LNCaP clone FGC (cell line): ENCODE data around the gene C4orf51.

ENCODE experiments used
- DNase-seq: peaks from one replicate; pipeline ENCODE4 v3.0.0-alpha.2; 2011; ENCODE audit warnings: low read depth
- H3K4me3 ChIP-seq: 2 replicates; pipeline ENCODE4 v1.5.1; 2011; ENCODE audit warnings: mild to moderate bottlenecking, low read depth, low read length, control low read depth
- TF ChIP-seq, protein P1 (sequence below): IDR thresholded peaks from 2 replicates; pipeline ENCODE4 v1.5.1; 2012; ENCODE audit warnings: mild to moderate bottlenecking; ENCODE audit not compliant: control insufficient read depth, insufficient read depth; ENCODE audit errors: extremely low read depth

C4orf51 gene

DNA sequence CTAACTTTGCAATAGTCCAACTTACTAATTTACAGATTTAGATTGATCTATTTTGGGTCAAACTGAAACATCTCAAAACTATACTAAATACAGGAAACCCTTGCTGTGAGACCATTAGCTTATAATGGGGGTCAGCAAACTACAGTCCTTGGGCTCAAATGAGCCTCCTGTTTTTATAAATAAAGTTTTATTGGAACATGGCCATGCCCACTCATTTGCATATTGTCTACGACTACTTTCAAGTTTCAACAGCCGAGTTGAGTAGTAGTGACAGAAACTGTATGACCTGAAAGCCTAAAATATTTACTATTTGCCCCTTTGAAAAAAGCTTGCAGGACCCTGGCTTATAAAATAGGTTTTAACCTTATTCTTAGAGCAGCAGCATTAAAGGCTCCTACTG is 92.4 kb downstream of the C4orf51 start:
- TF ChIP-seq, protein P1, sequence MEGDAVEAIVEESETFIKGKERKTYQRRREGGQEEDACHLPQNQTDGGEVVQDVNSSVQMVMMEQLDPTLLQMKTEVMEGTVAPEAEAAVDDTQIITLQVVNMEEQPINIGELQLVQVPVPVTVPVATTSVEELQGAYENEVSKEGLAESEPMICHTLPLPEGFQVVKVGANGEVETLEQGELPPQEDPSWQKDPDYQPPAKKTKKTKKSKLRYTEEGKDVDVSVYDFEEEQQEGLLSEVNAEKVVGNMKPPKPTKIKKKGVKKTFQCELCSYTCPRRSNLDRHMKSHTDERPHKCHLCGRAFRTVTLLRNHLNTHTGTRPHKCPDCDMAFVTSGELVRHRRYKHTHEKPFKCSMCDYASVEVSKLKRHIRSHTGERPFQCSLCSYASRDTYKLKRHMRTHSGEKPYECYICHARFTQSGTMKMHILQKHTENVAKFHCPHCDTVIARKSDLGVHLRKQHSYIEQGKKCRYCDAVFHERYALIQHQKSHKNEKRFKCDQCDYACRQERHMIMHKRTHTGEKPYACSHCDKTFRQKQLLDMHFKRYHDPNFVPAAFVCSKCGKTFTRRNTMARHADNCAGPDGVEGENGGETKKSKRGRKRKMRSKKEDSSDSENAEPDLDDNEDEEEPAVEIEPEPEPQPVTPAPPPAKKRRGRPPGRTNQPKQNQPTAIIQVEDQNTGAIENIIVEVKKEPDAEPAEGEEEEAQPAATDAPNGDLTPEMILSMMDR = no peak
- no peak overlapping the region for H3K4me3 ChIP-seq
- DNase-seq = no peak

DNA sequence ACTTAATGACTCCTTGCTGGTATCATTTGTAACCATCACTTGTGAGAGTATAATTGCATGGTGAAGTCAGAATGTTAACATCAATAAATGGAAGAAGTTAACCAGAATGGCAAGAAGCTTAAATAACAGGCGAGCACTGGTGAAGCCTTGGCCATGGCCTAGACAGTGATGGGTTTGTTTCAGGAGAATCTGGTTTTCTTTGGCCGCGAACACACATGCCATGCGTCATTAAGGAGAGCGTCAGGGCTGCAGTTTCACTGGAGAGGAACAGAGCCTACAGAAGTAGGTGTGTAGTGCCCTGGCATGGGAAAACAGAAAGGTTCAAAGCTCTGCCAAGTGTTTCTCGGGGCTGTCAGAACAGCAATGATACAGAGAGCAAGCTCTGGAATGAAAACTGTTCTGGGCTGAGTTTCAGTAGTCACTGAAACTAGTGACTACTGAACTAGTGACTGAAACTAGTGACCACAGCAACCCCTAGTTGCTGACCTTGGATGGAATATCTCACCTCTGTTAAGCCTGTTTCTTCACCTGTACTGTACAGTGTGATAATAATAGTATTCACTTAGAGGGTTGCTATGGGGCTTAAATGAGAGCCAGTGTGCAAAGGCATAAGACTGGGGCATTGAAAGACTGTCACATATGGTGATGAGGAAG is 93.8 kb downstream of the C4orf51 start:
- TF ChIP-seq, protein P1 = no peak
- no peak for DNase-seq
- H3K4me3 ChIP-seq = no peak overlapping the region

DNA sequence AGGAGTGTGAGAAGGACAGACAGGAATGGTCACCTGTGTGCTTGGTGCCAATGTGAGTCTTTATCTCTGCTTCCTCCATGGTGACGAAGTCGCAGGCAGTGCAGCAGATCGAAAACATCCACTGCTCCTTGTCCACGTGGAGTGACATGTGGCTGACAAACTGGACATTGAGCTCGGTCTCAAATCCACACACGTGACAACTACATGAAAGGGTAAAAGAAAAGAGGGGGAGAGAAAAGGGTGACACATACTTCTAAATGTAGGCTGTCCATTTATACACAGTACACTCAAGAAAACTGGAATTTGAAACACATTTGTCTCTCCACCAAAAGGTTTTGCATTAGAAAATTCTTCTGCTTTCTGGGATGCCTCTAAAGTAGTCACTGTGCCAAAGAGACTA is 94.5 kb downstream of the C4orf51 start:
- DNase-seq = no peak
- TF ChIP-seq, protein P1 = no peak

DNA sequence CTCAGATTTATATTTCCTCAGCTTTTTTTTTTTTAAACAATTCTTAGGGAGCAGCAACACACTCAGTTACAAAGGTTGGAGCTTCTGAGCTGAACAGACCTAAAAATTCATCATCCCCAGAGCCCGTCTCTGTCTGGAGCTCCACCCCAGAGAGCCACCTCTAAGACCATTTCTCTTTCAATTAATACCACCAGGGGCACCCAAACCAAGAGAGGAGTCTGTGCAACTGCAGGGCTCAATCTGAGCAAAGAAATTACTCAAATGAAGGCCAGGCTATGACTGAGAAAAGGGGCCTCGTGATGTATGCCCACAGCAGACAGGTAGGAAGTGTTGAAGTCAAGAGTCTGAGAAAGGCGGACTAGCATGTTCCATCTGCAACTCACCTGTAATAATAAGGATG is 95.5 kb downstream of the C4orf51 start:
- no peak for DNase-seq
- TF ChIP-seq, protein P1 = no peak
- no peak overlapping the region for H3K4me3 ChIP-seq

More for the DNA sequence above, 94.5 kb downstream of the C4orf51 start:
- H3K4me3 ChIP-seq = no peak overlapping the region

DNA sequence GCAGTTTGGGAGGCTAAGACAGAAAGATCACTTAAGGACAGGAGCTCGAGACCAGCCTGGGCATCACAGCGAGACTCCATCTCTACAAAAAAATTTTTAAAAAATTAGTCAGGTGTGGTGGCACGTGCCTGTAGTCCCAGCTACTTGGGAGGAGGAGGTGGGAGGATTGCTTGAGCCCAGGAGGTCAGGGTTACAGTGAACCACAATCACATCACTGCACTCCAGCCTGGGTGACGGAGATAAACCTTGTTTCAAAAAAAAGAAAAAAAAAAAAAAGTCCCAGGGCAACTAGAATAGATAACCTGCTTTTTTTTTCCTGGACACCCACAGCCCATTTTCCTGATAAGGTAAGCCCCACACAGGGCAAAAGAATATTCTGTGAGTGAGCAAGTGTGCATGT is 96.3 kb downstream of the C4orf51 start:
- no peak overlapping the region for H3K4me3 ChIP-seq
- no peak for DNase-seq
- TF ChIP-seq, protein P1 = no peak

DNA sequence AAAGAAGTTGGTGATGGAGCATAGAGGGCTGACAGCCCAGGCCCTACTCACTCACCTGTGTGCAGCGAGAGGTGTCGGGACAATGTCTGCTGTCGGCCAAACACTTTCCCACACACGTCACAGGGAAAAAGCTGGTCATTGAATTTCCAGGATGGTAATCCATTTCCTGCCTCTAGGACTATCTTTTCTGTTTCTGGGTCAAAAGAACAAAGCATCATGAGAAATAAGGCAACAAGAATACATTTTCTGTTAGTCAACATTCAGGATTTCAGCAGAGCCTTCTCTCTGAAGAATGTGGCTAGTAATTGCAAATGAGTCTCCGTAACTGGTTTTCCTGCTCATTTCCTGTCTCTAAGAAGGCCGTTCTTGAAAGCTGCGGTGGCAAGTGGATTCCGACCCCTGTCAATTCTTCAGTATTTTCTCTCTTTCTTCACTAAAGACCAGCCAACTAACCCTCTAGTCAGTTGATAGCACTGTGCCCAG is 99.4 kb downstream of the C4orf51 start:
- DNase-seq = no peak
- TF ChIP-seq, protein P1 = no peak
- H3K4me3 ChIP-seq = no peak overlapping the region

DNA sequence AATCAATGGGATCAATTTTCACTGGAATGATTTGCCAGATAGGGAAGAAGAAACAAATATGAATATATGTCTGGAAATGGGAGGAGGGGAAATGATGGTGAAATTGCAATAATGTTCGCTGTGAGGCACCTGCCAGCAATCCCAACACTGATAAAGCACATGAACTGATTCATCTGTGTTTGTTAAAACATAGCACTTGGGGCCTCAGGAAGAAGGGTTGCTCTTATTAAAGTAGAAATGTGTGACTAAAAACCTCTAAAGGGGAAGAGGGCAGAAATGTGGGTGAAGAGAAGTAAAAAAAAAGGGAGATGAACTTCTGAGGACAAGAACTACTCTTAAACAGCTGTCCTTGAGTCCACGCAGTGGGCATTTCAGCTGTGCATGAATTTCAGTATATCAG is 101.4 kb downstream of the C4orf51 start:
- no peak overlapping the region for H3K4me3 ChIP-seq
- TF ChIP-seq, protein P1 = no peak
- DNase-seq = no peak
